Nucleus accumbens (tissue), 56 donors: ENCODE data around the gene PRKAG2.

Experiments
- DNase-seq, 56 donors: peaks; one replicate each; lab custom pipeline; 2025; lab: John Stamatoyannopoulos, UW

The PRKAG2 gene

GRCh38 chr7:151518947-151519764, 357.8 kb downstream of the PRKAG2 start:
- peak in 33 of 56 donors; percentile 12 to 77 (median 49) for DNase-seq

GRCh38 chr7:151518105-151518946, 358.6 kb downstream of the PRKAG2 start:
- DNase-seq, result peak in 27 of 56 donors; percentile 9 to 63 (median 35)

DNA sequence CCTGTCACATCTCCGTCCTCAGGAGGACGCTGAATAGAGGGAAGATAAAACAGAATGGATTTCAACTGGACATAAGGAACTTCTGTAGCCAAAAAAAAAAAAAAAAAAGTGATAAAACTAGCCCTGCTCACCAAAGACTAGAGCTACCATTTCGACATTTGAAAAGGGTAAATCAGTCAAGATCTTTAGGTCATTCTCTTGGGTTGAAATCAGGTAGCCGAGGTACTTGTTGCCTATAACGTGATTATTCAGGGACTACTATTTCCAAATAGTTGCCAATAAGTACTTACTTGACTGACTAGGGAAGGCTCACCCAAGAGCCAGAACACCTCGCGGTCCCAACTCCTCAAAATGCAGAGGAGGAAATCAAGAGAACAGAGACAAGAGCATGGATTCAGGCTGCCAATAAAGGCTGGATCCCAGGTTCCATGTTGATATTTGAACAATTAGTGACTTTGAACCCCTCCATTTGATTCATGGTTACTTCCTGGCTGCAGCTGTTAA, 359.3 kb downstream of the PRKAG2 start:
- no peak for DNase-seq

DNA sequence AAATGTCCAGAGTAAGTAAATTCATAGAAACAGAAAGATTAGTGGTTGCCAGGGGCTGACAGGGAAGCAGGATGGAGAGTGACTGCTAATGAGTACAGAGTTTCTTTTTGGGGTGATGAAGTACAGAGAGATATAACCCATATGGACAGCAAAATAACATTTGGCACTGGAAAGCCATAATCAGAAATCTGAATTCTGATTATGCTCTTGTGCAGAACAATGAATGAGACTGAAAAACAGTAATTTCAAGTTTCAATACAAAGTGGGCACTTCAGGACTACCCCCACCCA, 361.7 kb downstream of the PRKAG2 start:
- no peak for DNase-seq

DNA sequence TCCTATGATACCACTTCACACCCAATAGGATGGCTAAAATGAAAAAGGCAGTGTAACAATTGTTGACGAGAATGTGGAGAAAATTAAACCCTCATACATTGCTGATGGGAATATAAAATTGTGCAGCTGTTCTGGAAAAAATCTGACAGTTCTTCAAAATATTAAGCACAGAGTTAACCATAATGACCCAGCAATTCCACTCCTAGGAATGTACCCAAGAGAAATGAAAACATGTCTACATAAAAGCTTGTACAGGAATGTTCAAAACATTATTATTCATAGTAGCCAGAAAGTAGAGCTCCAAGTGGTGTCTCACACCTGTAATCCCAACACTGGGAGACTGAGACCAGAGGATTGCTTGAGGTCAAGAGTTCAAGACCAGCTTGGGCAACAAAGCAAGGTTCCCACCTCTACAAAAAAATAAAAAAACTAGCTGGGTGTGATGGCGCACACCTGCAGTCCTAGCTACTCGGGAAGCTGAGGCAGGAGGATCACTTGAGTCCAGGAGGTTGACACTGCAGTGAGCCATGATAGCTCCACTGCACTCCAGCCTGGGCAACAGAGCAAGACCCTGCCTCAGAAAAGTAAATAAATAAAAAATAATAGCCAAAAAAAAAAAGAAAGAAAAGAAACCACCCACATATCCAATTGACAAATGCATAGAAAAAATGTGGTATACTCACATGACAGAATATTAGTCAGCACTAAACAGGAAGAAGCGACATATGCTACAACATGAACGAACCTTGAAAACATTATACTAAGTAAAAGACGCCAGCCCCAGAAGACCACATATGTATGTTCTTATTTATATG, 362.2 kb downstream of the PRKAG2 start:
- DNase-seq, result no peak

DNA sequence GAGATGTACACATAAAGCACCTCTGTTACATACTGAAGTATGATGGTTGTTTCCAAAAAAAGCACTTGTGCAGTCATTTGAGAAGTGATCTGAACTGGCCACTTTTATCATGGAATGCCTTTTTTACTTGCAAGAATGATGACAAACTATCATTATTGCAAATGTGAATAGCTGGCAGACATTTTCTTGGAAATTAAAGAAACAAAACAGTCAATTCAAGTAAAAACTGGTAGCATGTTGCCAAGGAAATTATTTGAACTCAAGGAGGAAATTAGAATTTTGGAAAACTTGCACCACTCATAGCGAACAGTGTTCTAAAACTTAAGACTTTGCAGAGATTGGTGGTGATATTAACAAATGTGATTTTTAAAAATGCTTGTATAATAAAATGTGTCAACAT, 363.8 kb downstream of the PRKAG2 start:
- no peak for DNase-seq

- no peak for DNase-seq
Measured at GRCh38 chr7:151512353-151512752, 364.6 kb downstream of the PRKAG2 start.

GRCh38 chr7:151511946-151512345, 365.0 kb downstream of the PRKAG2 start:
- DNase-seq, result no peak

GRCh38 chr7:151511270-151511669, 365.6 kb downstream of the PRKAG2 start:
- DNase-seq, result no peak

DNA sequence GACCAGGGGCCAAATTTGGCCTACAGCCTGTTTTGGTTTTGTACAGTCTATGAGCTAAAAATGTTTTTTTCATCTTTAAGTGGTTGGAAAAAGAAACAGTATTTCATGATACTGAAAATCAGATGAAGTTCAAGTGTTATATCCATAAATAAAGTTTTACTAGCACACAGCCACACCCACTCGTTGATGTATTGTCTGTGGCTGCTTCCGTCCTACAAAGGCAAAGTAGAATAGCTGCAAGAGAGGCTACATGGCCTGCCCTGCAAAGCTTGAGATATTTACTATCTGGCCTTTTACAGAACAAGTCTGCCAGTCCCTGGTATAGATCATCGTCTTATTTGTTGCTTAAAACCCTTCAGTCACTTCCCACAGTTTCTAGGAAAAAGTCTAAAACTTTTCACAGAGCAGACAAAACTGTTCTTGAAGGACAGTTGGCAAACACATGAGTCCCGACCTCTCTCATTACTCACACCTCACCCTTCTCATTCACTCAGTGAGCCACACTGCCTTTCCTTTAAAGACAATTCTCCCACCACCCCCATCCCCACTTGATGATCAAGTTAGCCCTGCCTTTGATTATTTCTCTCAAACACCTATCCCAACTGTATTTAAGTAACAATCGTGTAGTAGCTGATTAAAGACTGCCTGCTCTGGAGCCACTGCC, 367.1 kb downstream of the PRKAG2 start:
- DNase-seq, result no peak

- DNase-seq, result no peak
Measured at GRCh38 chr7:151508991-151509390, 367.9 kb downstream of the PRKAG2 start.

DNA sequence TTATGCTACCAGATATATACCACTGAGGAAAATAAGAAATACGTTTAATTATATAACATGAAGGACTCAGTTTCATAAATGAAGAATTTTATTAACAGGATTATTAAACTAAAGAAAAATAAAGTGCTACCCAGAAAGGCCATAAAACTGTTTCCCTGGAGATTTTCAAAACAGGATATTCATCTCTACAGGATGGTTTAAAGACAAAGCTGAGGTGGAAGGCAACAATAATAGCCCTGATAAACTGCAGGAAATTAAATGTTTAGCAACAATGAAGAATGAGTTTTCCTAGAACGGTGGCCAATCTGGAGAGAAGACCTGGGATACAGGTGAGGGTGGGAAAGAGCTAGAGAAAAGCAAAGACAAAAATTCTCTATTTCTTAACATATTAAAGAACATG, 369.1 kb downstream of the PRKAG2 start:
- no peak for DNase-seq

- peak in 10 of 56 donors; percentile 5 to 54 (median 17) for DNase-seq
Measured at GRCh38 chr7:151506901-151507382, 370.0 kb downstream of the PRKAG2 start.
